DOHH2 (cell line): ENCODE data around the gene CYSLTR2.

Source experiments
- CTCF ChIP-seq: fragments of 200-600 bp; sonication (generic); IDR thresholded peaks from one replicate; pipeline ENCODE4 v1.5.1; 2014; ENCODE audit warnings: antibody characterized with exemption, mild to moderate bottlenecking, low read depth, low read length; ENCODE audit not compliant: poor library complexity, severe bottlenecking
- EZH2phosphoT487 ChIP-seq: fragments of 200-600 bp; sonication (generic); IDR thresholded peaks from 2 replicates; pipeline ENCODE4 v1.6.1; 2017; ENCODE audit warnings: borderline replicate concordance, mild to moderate bottlenecking, antibody characterized with exemption, low read length, moderate library complexity, mixed read lengths

GRCh38 chr13:48729856-48730255 is 76.1 kb downstream of the CYSLTR2 start:
- TF ChIP-seq CTCF, result no peak
- TF ChIP-seq EZH2phosphoT487, result no peak
